WTC11 (cell line): ENCODE data around the gene PLRG1. TPM values are rescaled to one million over a fixed set of nuclear protein-coding genes. Genes with fewer than 3 reads are reported as not detected.

Experiments
- AFF4 ChIP-seq: sonication (generic); formaldehyde crosslinking; IDR thresholded peaks from 2 replicates; pipeline ENCODE4 v1.8.1; 2023; ENCODE audit warnings: mild to moderate bottlenecking, missing genetic modification reagents, borderline replicate concordance
- CDX4 ChIP-seq: fragments of 250-450 bp; sonication (Bioruptor Pico); IDR thresholded peaks from 2 replicates; pipeline ENCODE4 v1.9.0; 2021; ENCODE audit warnings: moderate library complexity, mild to moderate bottlenecking, inconsistent platforms, borderline replicate concordance
- E2F4 ChIP-seq: sonication (generic); formaldehyde crosslinking; IDR thresholded peaks from 2 replicates; pipeline ENCODE4 v1.8.1; 2022; ENCODE audit warnings: low read depth, mild to moderate bottlenecking, moderate library complexity, missing genetic modification reagents, borderline replicate concordance
- E2F5 ChIP-seq: sonication (generic); formaldehyde crosslinking; IDR thresholded peaks from 2 replicates; pipeline ENCODE4 v1.8.1; 2022; ENCODE audit warnings: mild to moderate bottlenecking, moderate library complexity, missing genetic modification reagents
- ERG ChIP-seq: fragments of 250-450 bp; sonication (Bioruptor Pico); IDR thresholded peaks from 2 replicates; pipeline ENCODE4 v1.8.0; 2021; ENCODE audit warnings: mild to moderate bottlenecking
- FOXJ3 ChIP-seq: sonication (generic); formaldehyde crosslinking; IDR thresholded peaks from 2 replicates; pipeline ENCODE4 v1.9.0; 2021; ENCODE audit warnings: missing genetic modification reagents, mild to moderate bottlenecking, borderline replicate concordance
- GRHL2 ChIP-seq: fragments of 250-450 bp; sonication (Bioruptor Pico); IDR thresholded peaks from 2 replicates; pipeline ENCODE4 v1.8.0; 2022; ENCODE audit warnings: mild to moderate bottlenecking, moderate library complexity; ENCODE audit not compliant: insufficient replicate concordance, severe bottlenecking
- HMGXB4 ChIP-seq: sonication (generic); formaldehyde crosslinking; IDR thresholded peaks from 2 replicates; pipeline ENCODE4 v1.8.1; 2023; ENCODE audit warnings: mild to moderate bottlenecking, moderate library complexity, missing genetic modification reagents
- JUN ChIP-seq: sonication (generic); formaldehyde crosslinking; IDR thresholded peaks from 2 replicates; pipeline ENCODE4 v1.8.0; 2023; ENCODE audit warnings: mild to moderate bottlenecking, missing genetic modification reagents
- KAT7 ChIP-seq: sonication (generic); formaldehyde crosslinking; IDR thresholded peaks from 2 replicates; pipeline ENCODE4 v1.8.1; 2023; ENCODE audit warnings: missing genetic modification reagents, mild to moderate bottlenecking, borderline replicate concordance
- MLX ChIP-seq: sonication (generic); formaldehyde crosslinking; IDR thresholded peaks from 2 replicates; pipeline ENCODE4 v1.8.1; 2023; ENCODE audit warnings: mild to moderate bottlenecking, missing genetic modification reagents, moderate library complexity
- NFATC4 ChIP-seq: fragments of 250-450 bp; sonication (Bioruptor Pico); IDR thresholded peaks from 2 replicates; pipeline ENCODE4 v1.9.0; 2021; ENCODE audit warnings: mild to moderate bottlenecking
- NFE2L1 ChIP-seq: sonication (generic); formaldehyde crosslinking; IDR thresholded peaks from 2 replicates; pipeline ENCODE4 v1.8.1; 2023; ENCODE audit warnings: missing genetic modification reagents
- SMAD3 ChIP-seq: sonication (generic); formaldehyde crosslinking; IDR thresholded peaks from 2 replicates; pipeline ENCODE4 v1.8.0; 2022; ENCODE audit warnings: missing genetic modification reagents, mild to moderate bottlenecking, borderline replicate concordance
- SOX15 ChIP-seq: fragments of 250-450 bp; sonication (Bioruptor Pico); IDR thresholded peaks from 2 replicates; pipeline ENCODE4 v1.9.0; 2021; ENCODE audit warnings: mild to moderate bottlenecking
- STAT6 ChIP-seq: sonication (generic); formaldehyde crosslinking; conservative IDR thresholded peaks from 2 replicates; pipeline ENCODE4 v1.8.1; 2023; ENCODE audit warnings: mild to moderate bottlenecking, low read depth, missing genetic modification reagents, moderate library complexity
- TEAD4 ChIP-seq: sonication (generic); formaldehyde crosslinking; IDR thresholded peaks from 2 replicates; pipeline ENCODE4 v1.8.0; 2022; ENCODE audit warnings: mild to moderate bottlenecking, missing genetic modification reagents
- TP53 ChIP-seq: sonication (generic); formaldehyde crosslinking; IDR thresholded peaks from 2 replicates; pipeline ENCODE4 v1.8.1; 2023; ENCODE audit warnings: mild to moderate bottlenecking, missing genetic modification reagents
- ZBTB43 ChIP-seq: sonication (generic); formaldehyde crosslinking; IDR thresholded peaks from 2 replicates; pipeline ENCODE4 v1.8.1; 2023; ENCODE audit warnings: mild to moderate bottlenecking, missing genetic modification reagents
- ZNF425 ChIP-seq: fragments of 250-450 bp; sonication (Bioruptor Pico); conservative IDR thresholded peaks from 2 replicates; pipeline ENCODE4 v1.9.0; 2021; ENCODE audit warnings: mild to moderate bottlenecking
- total RNA-seq: library from RNA; stranded (reverse); gene quantifications from 3 replicates; pipeline ENCODE4 v1.2.3, GENCODE V29; 2021

The PLRG1 gene
- total RNA-seq, 1 experiment from 2014 or later, result 84.8 TPM

GRCh38 chr4:154490583-154491340, 59.4 kb downstream of the PLRG1 start (continued):
- TF ChIP-seq ZBTB43 (CRISPR knock-in tag), result peak; percentile 96
- TF ChIP-seq E2F4, result peak; percentile 92
- TF ChIP-seq MLX (CRISPR knock-in tag), result 0 out of 2 replicates have a peak, but pooled peaks have one; percentile 67
- peak; percentile 89; the same call in 1 of the 2 replicates for TF ChIP-seq FOXJ3 (CRISPR knock-in tag)
- TF ChIP-seq NFE2L1, result peak; percentile 96
- TF ChIP-seq CDX4, result no peak
- peak; percentile 80; the same call in 1 of the 2 replicates for TF ChIP-seq AFF4 (CRISPR knock-in tag)
- TF ChIP-seq KAT7 (CRISPR knock-in tag), result peak; percentile 56
- no peak for TF ChIP-seq NFATC4 (CRISPR knock-in tag)
- TF ChIP-seq ZNF425 (CRISPR knock-in tag), result no peak
- peak; percentile 98 for TF ChIP-seq TEAD4 (CRISPR knock-in tag)
- no peak for TF ChIP-seq E2F5 (CRISPR knock-in tag)
- no peak for TF ChIP-seq SOX15 (CRISPR knock-in tag)
- no peak for TF ChIP-seq GRHL2 (CRISPR knock-in tag)
- TF ChIP-seq HMGXB4 (CRISPR knock-in tag), result peak; percentile 62; the same call in 1 of the 2 replicates
- peak; percentile 97 for TF ChIP-seq JUN (CRISPR knock-in tag)
- peak; percentile 93 for TF ChIP-seq SMAD3 (CRISPR knock-in tag)
- peak; percentile 97 for TF ChIP-seq TP53 (CRISPR knock-in tag)
- TF ChIP-seq STAT6 (CRISPR knock-in tag), result peak; percentile 69; the same call in 1 of the 2 replicates
- no peak for TF ChIP-seq ERG (CRISPR knock-in tag)
